A549 (cell line): ENCODE measurements around the gene MYB. TPM values are rescaled to one million over a fixed set of nuclear protein-coding genes. Genes with fewer than 3 reads are reported as not detected.

ENCODE experiments used
- ATAC-seq, 2 experiments: fragments of 200-7000 bp in 1 of 2; fragments of >200 bp in 1 of 2; cut with Nextera tagmentation in 1 of 2; cut with Tn5 transposase in 1 of 2; 3 replicates each; pipeline versions ENCODE4 v1.8.0 to v1.9.1; 2018 to 2020; ENCODE audit warnings: mild to moderate bottlenecking in 1 of 2, moderate library complexity in 1 of 2
- CTCF ChIA-PET: fragments of 300-600 bp; sonication (Branson Sonifier 250); formaldehyde crosslinking; extraction: SDS; loops from one replicate; lab custom pipeline; 2021; ENCODE audit warnings: antibody characterized with exemption, inconsistent platforms; lab: Yijun Ruan, JAX
- POLR2A ChIA-PET: fragments of 350-600 bp; formaldehyde crosslinking; extraction: SDS; loops from one replicate; lab custom pipeline; 2021; ENCODE audit warnings: antibody characterized with exemption, inconsistent platforms; lab: Yijun Ruan, JAX
- DNase-seq, 2 experiments: peaks; one replicate each; pipeline versions ENCODE4 v3.0.0 to v3.0.0-alpha.2; 2011 to 2016; ENCODE audit warnings: low read depth in 1 of 2, low spot score in 1 of 2
- FAIRE-seq: peaks from 2 replicates; lab custom pipeline; 2011; peaks lifted over from hg19 to GRCh38; lab: Jason Lieb, UNC
- H3K27ac ChIP-seq, 2 experiments: fragments of >200 bp; sonication (Bioruptor Twin); formaldehyde crosslinking; 3 replicates each; pipeline ENCODE4 v1.5.1; 2016 to 2017
- H3K4me1 ChIP-seq: fragments of >200 bp; sonication (Bioruptor Twin); formaldehyde crosslinking; 3 replicates; pipeline ENCODE4 v1.6.1; 2016
- H3K4me2 ChIP-seq: fragments of >200 bp; sonication (Bioruptor Twin); formaldehyde crosslinking; 3 replicates; pipeline ENCODE4 v1.6.1; 2016
- H3K4me3 ChIP-seq: fragments of >200 bp; sonication (Bioruptor Twin); formaldehyde crosslinking; 3 replicates; pipeline ENCODE4 v1.5.1; 2016
- H3K9me3 ChIP-seq: fragments of >200 bp; sonication (Bioruptor Twin); formaldehyde crosslinking; 3 replicates; pipeline ENCODE4 v1.6.1; 2016
- ATOH8 ChIP-seq: fragments of 250-450 bp; sonication (Bioruptor Pico); IDR thresholded peaks from 2 replicates; pipeline ENCODE4 v1.5.0; 2020; ENCODE audit warnings: low read depth, mild to moderate bottlenecking, moderate library complexity
- CEBPB ChIP-seq, 2 experiments: fragments of >200 bp in 1 of 2; sonication (Bioruptor Twin) in 1 of 2; formaldehyde crosslinking in 1 of 2; IDR thresholded peaks; 2 replicates each; pipeline ENCODE4 v1.6.1; 2012 to 2016
- FOSB ChIP-seq: fragments of 250-450 bp; sonication (Bioruptor Pico); IDR thresholded peaks from 2 replicates; pipeline ENCODE4 v1.5.0; 2020; ENCODE audit warnings: mild to moderate bottlenecking, moderate library complexity
- FOSL2 ChIP-seq, 2 experiments: fragments of 450-650 bp in 1 of 2; fragments of >200 bp in 1 of 2; sonication (Bioruptor Twin) in 1 of 2; formaldehyde crosslinking; IDR thresholded peaks; 2 replicates each; pipeline versions ENCODE4 v1.5.0 to v1.6.1; 2016 to 2020; ENCODE audit warnings: mild to moderate bottlenecking in 1 of 2, moderate library complexity in 1 of 2
- HDAC2 ChIP-seq: fragments of 200-600 bp; sonication (generic); IDR thresholded peaks from 2 replicates; pipeline ENCODE4 v1.6.1; 2016
- HES2 ChIP-seq: fragments of >200 bp; sonication (Bioruptor Twin); formaldehyde crosslinking; IDR thresholded peaks from 2 replicates; pipeline ENCODE4 v1.6.1; 2016
- HOXA7 ChIP-seq: fragments of 250-450 bp; sonication (Bioruptor Pico); IDR thresholded peaks from 2 replicates; pipeline ENCODE4 v1.5.0; 2020; ENCODE audit warnings: mild to moderate bottlenecking, moderate library complexity
- HOXB5 ChIP-seq: fragments of 250-450 bp; sonication (Bioruptor Pico); IDR thresholded peaks from 2 replicates; pipeline ENCODE4 v1.5.0; 2020; ENCODE audit warnings: mild to moderate bottlenecking, moderate library complexity
- JUN ChIP-seq, 2 experiments: fragments of >200 bp; sonication (Bioruptor Twin); formaldehyde crosslinking; IDR thresholded peaks; 2 replicates in 1 of 2; 3 replicates in 1 of 2; pipeline ENCODE4 v1.6.1; 2016 to 2017
- KDM1A ChIP-seq: fragments of 200-600 bp; sonication (generic); IDR thresholded peaks from 2 replicates; pipeline ENCODE4 v1.6.1; 2016; ENCODE audit warnings: low read depth, mild to moderate bottlenecking
- KDM5A ChIP-seq: fragments of 200-600 bp; sonication (generic); IDR thresholded peaks from 2 replicates; pipeline ENCODE4 v1.6.1; 2016; ENCODE audit warnings: antibody characterized with exemption, mild to moderate bottlenecking
- MAX ChIP-seq: IDR thresholded peaks from 2 replicates; pipeline ENCODE4 v1.6.1; 2012
- MAZ ChIP-seq: fragments of 150-350 bp; IDR thresholded peaks from 2 replicates; pipeline ENCODE4 v1.6.1; 2014; ENCODE audit warnings: antibody characterized with exemption, low read depth, low read length, borderline replicate concordance
- MYC ChIP-seq: IDR thresholded peaks from 2 replicates; pipeline ENCODE4 v1.6.1; 2012; ENCODE audit warnings: mild to moderate bottlenecking, inconsistent platforms, low read length, improper control_type of control experiment, borderline replicate concordance
- NFE2L2 ChIP-seq: fragments of 150-350 bp; conservative IDR thresholded peaks from 2 replicates; pipeline ENCODE4 v1.6.1; 2014; ENCODE audit warnings: low read length
- NR3C1 ChIP-seq: fragments of >200 bp; sonication (Bioruptor Twin); formaldehyde crosslinking; IDR thresholded peaks from 3 replicates; pipeline ENCODE4 v1.6.1; 2017
- POLR2A ChIP-seq: IDR thresholded peaks from 2 replicates; pipeline ENCODE4 v1.6.1; 2012; ENCODE audit warnings: mild to moderate bottlenecking, low read length
- RCOR1 ChIP-seq: fragments of 150-350 bp; IDR thresholded peaks from 2 replicates; pipeline ENCODE4 v1.6.1; 2014; ENCODE audit warnings: antibody characterized with exemption, low read length, low read depth
- RFX5 ChIP-seq: fragments of 450-650 bp; IDR thresholded peaks from 2 replicates; pipeline ENCODE4 v1.7.1; 2014; ENCODE audit warnings: antibody characterized with exemption, mild to moderate bottlenecking, moderate library complexity
- SREBF2 ChIP-seq: fragments of 450-650 bp; IDR thresholded peaks from 2 replicates; pipeline ENCODE4 v1.6.1; 2014; ENCODE audit warnings: mild to moderate bottlenecking, moderate library complexity
- TFCP2L1 ChIP-seq: fragments of 250-450 bp; sonication (Bioruptor Pico); IDR thresholded peaks from 2 replicates; pipeline ENCODE4 v1.5.0; 2021; ENCODE audit warnings: mild to moderate bottlenecking
- USF2 ChIP-seq: fragments of 450-650 bp; IDR thresholded peaks from 2 replicates; pipeline ENCODE4 v1.6.1; 2014; ENCODE audit warnings: antibody characterized with exemption
- ZC3H11A ChIP-seq: fragments of 450-650 bp; IDR thresholded peaks from 2 replicates; pipeline ENCODE4 v1.6.1; 2014; ENCODE audit warnings: antibody characterized with exemption, mild to moderate bottlenecking
- ZFP36 ChIP-seq: fragments of 450-650 bp; IDR thresholded peaks from 2 replicates; pipeline ENCODE4 v1.6.1; 2014; ENCODE audit warnings: borderline replicate concordance; ENCODE audit not compliant: partially characterized antibody
- ZSCAN20 ChIP-seq: fragments of 250-450 bp; sonication (Bioruptor Pico); IDR thresholded peaks from 2 replicates; pipeline ENCODE4 v1.8.0; 2022; ENCODE audit warnings: mild to moderate bottlenecking, moderate library complexity
- WGBS: methylation state at CpG from one replicate; pipeline ENCODE4 v1.1.6; 2017; ENCODE audit errors: missing lambda C conversion rate; 5-methylcytosine and 5-hydroxymethylcytosine counted together
- polyA plus RNA-seq, 4 experiments: library from polyadenylated mRNA; depleted of rRNA in 3 of 4; stranded (reverse); fragments of >200 nt; fragmentation: RNase III in 1 of 4; extraction: RNeasy Plus Mini Kit Qiagen cat#74134 plus additional on column Dnase treatment in 1 of 4; gene quantifications; 2 replicates in 3 of 4; 3 replicates in 1 of 4; pipeline ENCODE4 v1.2.3, GENCODE V29; 2011 to 2017
- TF ChIP-seq, protein P1 (sequence below): IDR thresholded peaks from 2 replicates; pipeline ENCODE4 v1.6.1; 2012; ENCODE audit warnings: low read depth, borderline replicate concordance
- TF ChIP-seq, protein P2 (sequence below): fragments of 150-350 bp; IDR thresholded peaks from 2 replicates; pipeline ENCODE4 v1.6.1; 2014; ENCODE audit warnings: low read depth, mild to moderate bottlenecking, low read length

Gene MYB
- polyA plus RNA-seq, 2 of the 4 experiments (the other 2 are of a cell fraction) = 0.22 to 0.27 TPM

DNA sequence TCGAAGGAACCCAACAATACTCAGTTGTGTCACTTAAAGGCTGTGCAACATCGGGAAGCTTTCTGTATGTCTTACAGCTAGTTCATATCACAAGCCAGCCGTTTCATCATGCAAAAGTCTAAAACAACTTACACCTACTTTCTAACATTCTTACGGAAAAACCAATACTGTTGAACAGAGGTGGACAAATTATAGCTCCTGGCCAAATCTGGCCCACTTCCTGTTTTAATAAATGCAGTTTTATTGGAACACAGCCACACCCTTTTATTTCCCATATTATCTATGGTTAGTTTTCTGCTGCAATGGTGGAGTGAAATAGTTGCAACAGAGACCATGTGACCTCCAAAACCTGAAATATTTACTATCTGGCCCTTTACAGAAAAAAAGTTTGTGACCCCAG lies 46.6 kb downstream of the MYB start:
- no peak for ATAC-seq

GRCh38 chr6:135228486-135228885 lies 47.4 kb downstream of the MYB start:
- TF ChIP-seq USF2 = no peak
- no peak for TF ChIP-seq FOSL2 (IDR thresholded peaks at IDR 0.05)
- no peak for TF ChIP-seq FOSL2 (CRISPR knock-in tag; IDR thresholded peaks at IDR 0.05)
- no peak for TF ChIP-seq MAZ
- no peak for TF ChIP-seq POLR2A
- no peak for TF ChIP-seq HDAC2
- TF ChIP-seq KDM1A = no peak
- no peak for TF ChIP-seq NFE2L2
- TF ChIP-seq HOXA7 (CRISPR knock-in tag) = no peak
- no peak for FAIRE-seq
- Histone ChIP-seq H3K9me3 (no peaks in the 10 kb centered on the region), H3K4me3 (no peak overlapping the region), H3K4me2 (no peak overlapping the region), H3K4me1 (no peaks in the 10 kb centered on the region), H3K27ac (no peak overlapping the region)
- DNase-seq = no peak
- WGBS = 82% methylated on average over 6 of the region's 6 CpGs
- ChIA-PET POLR2A (interaction anchor here (0.7 kb wide), 1 partner anchor 253 kb away, joined by 3 read pairs; no protein-coding TSS in a partner anchor), CTCF (interaction anchor here (1.3 kb wide), 1 partner anchor 21 kb away, joined by 3 read pairs; no protein-coding TSS in a partner anchor)
- no peak for ATAC-seq

More for the DNA sequence above, 46.6 kb downstream of the MYB start:
- no peak for FAIRE-seq
- Histone ChIP-seq H3K4me2 (no peak overlapping the region), H3K27ac (no peak overlapping the region), H3K4me3 (no peak overlapping the region)
- POLR2A ChIA-PET = no interaction called here
- 80% methylated on average over 4 of the region's 4 CpGs for WGBS
- DNase-seq = no peak
- TF ChIP-seq FOSB (CRISPR knock-in tag) (no peak), ATOH8 (CRISPR knock-in tag) (no peak), MYC (no peak), MAX (no peak), SREBF2 (no peak)
- TF ChIP-seq, protein P1, sequence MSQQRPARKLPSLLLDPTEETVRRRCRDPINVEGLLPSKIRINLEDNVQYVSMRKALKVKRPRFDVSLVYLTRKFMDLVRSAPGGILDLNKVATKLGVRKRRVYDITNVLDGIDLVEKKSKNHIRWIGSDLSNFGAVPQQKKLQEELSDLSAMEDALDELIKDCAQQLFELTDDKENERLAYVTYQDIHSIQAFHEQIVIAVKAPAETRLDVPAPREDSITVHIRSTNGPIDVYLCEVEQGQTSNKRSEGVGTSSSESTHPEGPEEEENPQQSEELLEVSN = no peak
- TF ChIP-seq, all 56 proteins: peak for 0
- H3K9me3 ChIP-seq = no peaks in the 10 kb centered on the region
- H3K4me1 ChIP-seq = no peaks in the 10 kb centered on the region
- CTCF ChIA-PET = interaction anchor here (1.3 kb wide), 1 partner anchor 21 kb away, joined by 3 read pairs; no protein-coding TSS in a partner anchor

GRCh38 chr6:135229996-135230395 lies 48.9 kb downstream of the MYB start:
- POLR2A ChIA-PET = no interaction called here
- CTCF ChIA-PET = interaction anchor here (0.9 kb wide), 1 partner anchor 15 kb away, joined by 4 read pairs; no protein-coding TSS in a partner anchor
- ATAC-seq = no peak
- DNase-seq = no peak
- no peak overlapping the region for H3K4me3 ChIP-seq
- H3K27ac ChIP-seq = no peak overlapping the region
- FAIRE-seq = no peak
- H3K9me3 ChIP-seq = no peaks in the 10 kb centered on the region
- no peak overlapping the region for H3K4me2 ChIP-seq
- 79% methylated on average over 2 of the region's 2 CpGs for WGBS
- no peaks in the 10 kb centered on the region for H3K4me1 ChIP-seq
- TF ChIP-seq HOXB5 (CRISPR knock-in tag) (no peak), ZC3H11A (no peak), JUN (IDR thresholded peaks at IDR 0.05) (no peak), NFE2L2 (no peak), NR3C1 (no peak), ZFP36 (no peak), TFCP2L1 (CRISPR knock-in tag) (no peak), RFX5 (no peak), CEBPB (IDR thresholded peaks at IDR 0.05) (no peak), RCOR1 (no peak), KDM5A (no peak), ZSCAN20 (CRISPR knock-in tag) (no peak), HES2 (no peak), USF2 (no peak)
- TF ChIP-seq, protein P2, sequence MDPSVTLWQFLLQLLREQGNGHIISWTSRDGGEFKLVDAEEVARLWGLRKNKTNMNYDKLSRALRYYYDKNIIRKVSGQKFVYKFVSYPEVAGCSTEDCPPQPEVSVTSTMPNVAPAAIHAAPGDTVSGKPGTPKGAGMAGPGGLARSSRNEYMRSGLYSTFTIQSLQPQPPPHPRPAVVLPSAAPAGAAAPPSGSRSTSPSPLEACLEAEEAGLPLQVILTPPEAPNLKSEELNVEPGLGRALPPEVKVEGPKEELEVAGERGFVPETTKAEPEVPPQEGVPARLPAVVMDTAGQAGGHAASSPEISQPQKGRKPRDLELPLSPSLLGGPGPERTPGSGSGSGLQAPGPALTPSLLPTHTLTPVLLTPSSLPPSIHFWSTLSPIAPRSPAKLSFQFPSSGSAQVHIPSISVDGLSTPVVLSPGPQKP = no peak
